Activated T-cell treated with anti-CD3 and anti-CD28 coated beads for 48 hours (primary cell): ENCODE results near the gene LDHB.
"Not testable (repeated sequence)": the region's sequence is repeated elsewhere in the genome, so short reads cannot be mapped to it uniquely, and the experiment has no call there.

Experiments used
- DNase-seq: peaks from one replicate; pipeline ENCODE4 v3.0.0-alpha.2; 2020; ENCODE audit warnings: low read depth

Gene LDHB

GRCh38 chr12:21607701-21608100, 49.9 kb downstream of the LDHB start:
- no peak for DNase-seq

GRCh38 chr12:21606175-21606574, 51.5 kb downstream of the LDHB start:
- no peak for DNase-seq

GRCh38 chr12:21604245-21605101, 53.2 kb downstream of the LDHB start, which contains the start of gene GYS2:
TSS of gene GYS2 (minus strand) at chr12:21604847. CDS start at chr12:21604592, 255 bp downstream.
- no peak for DNase-seq

- DNase-seq: no peak
These were observed 54.9 kb downstream of the LDHB start for GRCh38 chr12:21602774-21603173.

GRCh38 chr12:21600196-21600595, 57.4 kb downstream of the LDHB start:
- DNase-seq: no peak

GRCh38 chr12:21599143-21599999, 58.3 kb downstream of the LDHB start:
- DNase-seq: no peak

DNA sequence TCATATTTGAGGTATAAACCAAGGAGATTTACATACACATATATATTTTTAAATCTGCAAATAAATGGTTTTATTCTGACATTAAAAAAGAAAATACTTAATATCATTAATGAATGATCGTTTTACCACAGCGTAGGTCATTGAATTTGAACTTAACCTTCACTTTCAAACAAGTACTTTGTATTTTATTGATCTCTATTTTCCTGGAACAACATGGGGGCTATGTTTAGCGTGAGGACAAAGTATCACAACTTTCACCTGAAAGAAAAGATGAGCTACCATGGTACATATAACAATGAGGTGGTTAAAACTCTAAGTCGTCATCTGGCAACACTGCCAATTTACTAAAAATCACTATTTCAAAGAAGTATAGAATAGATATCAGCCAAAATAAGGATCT, 59.0 kb downstream of the LDHB start:
- no peak for DNase-seq

DNA sequence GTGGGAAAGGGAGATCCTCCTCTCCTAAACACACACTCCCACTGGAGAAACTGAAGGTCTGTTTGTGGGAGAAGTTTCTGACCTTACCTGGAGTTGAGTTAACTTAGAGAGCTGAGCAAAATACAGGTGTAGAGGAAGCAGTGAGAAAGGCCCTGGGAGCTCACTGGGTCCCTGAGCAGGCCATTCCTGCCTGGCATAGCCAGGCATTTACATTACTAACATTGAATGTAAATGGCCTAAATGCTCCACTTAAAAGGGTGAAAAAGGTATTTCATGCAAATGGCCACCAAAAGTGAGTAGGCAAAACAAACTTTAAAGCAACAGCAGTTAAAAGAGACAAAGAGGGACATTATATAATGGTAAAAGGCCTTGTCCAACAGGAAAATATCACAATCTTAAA, 62.3 kb downstream of the LDHB start:
- not testable (repeated sequence) for DNase-seq

- DNase-seq: no peak
These were observed 72.2 kb downstream of the LDHB start for GRCh38 chr12:21585485-21585884.
